GM19395 (cell line): ENCODE measurements around the gene NEIL1.

Source experiments
- ATAC-seq: cut with Tn5 transposase; IDR thresholded peaks from one replicate; pipeline ENCODE4 v1.9.1; 2021; ENCODE audit warnings: mild to moderate bottlenecking, moderate library complexity; ENCODE audit not compliant: unreplicated experiment

NEIL1 gene

DNA sequence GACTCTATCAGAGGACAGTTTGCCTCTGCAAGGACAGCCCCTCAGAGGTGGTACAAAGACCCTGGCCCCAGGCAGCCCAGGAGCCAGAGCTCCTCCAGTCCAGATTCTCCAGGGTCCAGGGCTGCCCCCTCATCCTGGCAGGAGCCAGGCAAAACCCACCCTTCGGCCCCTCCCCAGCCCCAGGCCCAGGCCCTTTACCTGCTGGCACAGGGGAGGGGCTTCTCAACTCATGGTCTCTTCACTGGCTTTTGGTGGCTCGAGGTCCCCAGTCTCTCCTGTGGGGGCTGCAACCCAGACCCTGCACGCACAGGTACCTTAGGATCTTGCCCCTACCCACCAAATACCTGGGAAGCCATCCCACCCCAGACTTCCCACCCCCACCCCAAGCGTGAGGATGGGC, 8.5 kb downstream of the NEIL1 start:
- no peak for ATAC-seq

DNA sequence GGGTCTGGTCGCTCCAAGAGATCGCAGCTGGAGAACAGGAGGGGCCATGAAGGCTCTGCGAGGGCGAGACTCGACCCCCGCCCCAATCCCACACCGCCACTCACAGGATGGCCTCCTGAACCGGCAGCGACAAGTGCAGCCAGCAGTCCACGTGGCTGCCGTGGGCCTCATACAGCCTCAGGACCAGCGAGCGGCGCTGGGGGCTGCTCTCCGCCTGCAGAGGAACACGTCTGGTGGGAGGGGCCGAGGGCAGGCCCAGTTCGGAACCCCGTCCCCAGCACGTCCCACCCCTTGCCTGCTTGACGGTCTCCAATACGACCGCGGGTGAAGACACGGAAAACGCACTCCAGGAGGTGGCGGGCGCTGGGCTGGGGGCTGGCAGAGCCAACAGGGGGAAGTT, 9.2 kb downstream of the NEIL1 start:
- no peak for ATAC-seq

DNA sequence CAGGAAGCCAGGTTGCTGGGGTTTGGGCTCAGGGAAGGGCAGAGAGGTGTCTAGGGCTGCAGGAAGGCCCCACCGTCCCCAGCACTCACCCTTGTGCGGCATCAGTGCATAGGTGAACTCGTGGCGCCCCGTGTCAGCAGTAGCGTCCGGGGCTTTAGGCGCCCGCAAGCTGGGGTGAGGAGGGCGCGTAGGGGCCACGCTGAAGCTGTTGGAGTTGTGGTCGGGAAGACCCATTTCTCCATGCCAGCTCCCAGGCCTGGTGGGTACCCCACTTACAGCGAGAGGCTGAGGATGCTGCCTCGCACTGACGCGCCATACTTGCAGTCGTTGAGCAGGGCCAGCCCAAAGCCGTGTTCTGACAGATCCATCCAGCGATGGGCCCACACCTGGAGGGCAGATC, 9.7 kb downstream of the NEIL1 start:
- ATAC-seq = no peak

DNA sequence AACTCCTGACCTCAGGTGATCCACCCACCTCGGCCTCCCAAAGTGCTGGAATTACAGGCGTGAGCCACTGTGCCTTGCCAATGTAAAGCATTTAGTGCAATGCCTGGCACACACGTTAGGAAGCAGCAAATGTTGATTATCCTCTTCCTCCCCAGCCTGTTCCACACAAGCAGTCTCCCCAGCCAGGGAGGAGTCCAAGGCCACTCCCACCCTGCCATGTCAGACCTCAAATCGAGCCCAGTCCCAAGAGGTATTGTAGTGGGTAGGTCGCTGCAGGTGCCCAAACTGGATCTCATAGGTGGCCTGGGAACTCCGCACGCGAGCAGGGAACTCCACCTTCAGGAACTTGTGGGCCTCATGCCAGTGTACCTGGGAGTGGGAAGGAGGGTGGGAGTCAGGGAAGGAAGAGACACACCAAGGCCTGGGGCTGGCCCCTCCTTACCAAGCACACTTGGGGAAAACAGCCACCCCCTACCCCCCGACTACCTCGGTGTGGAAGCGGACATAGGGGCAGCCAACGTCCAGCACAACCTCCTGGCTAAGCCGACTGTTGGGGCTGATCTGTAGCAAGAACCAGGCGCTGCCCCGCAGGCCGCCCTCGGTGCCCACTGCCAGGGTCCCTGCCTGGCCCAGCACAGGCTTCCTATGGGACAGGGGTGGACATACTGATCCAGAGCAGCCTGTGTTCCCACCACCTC, 11.3 kb downstream of the NEIL1 start:
- no peak for ATAC-seq

DNA sequence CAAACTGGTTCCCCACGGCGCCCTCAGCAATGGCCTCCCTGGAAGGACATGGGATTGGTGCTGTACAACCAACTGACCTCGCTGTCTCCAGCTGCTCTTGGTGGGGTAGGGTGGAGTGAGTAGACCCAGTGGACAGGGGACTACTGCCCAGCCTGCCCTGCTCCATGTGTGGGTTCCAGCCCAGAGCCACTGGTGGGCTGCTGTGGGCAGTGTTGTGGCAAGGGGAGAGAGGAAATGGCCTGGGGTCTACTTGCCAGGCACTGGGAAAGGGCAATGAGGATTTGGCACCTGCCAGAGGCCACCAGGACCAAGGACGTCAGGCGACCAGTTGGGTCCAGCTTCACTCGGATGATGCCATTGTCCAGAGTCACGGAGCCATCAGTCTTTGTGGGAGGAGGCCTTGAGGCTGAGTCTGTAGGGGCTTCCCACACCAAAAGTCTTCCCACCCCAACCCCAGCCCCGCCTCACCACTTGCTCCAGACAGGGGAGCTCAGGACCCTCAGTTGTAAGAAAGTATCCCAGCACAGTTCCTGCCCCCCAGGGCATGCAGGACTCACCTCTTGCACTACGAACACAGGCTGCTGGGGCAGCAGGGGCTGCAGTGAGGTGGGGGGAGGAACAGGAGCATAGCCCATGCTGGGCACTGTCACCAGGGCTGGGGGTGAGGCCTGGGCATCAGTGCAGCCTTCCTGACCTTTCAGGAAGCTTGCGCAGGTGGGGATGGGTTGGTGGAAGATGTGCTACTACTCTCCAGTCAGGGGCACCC, 12.1 kb downstream of the NEIL1 start:
- no peak for ATAC-seq

DNA sequence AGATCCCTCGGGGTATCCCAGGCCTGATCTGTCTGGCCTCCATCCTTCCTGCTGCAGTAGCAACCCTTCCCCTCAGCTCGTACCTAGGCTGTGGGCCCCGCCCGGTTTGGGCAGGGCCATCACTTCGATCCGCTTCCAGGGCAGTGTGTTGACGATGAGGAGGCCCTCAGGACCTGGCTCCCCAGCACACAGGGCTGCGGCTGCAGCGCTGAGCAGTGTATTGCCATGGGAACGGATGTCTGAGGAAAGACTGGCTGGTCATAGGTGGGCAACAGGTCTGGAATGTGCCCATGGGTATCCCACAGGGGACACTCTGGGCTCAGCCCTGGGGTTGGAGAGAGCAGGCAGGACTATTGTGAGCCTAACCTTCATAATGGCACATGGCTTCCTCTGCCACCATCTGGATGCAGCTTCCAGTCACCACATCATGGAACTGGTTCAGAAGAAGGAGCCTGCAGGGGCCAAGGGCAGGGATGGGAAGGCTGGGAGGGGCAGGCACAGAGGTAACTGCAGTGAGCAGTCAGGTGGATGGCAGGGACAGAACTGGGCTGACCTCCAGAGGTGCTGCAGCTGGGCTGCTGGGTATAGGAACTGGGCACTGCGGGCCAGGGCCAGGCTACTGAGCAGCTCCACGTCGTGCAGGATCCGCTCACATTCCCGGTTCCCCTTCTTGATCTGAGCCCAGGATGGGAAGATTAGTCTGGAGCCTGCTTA, 12.9 kb downstream of the NEIL1 start:
- no peak for ATAC-seq

DNA sequence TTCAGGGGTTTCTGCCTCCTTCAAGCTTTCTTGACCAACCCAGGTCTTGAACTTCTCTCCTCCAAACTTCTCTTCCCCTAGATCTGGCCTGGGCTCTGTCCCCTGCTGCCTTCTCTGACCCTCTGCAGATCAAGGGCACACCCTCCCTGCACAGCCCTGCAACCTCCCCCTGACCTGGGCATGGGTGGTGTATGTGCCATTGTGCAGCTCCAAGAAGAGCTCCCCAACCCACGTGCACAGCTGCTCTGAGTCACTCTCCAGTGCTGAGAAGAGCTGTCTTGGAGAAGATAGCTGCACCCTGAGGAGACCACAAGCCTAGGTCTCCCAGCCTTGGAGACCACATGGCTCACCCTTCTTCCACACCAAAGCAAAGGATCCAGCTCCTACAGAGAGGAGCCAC, 13.6 kb downstream of the NEIL1 start:
- ATAC-seq = no peak

DNA sequence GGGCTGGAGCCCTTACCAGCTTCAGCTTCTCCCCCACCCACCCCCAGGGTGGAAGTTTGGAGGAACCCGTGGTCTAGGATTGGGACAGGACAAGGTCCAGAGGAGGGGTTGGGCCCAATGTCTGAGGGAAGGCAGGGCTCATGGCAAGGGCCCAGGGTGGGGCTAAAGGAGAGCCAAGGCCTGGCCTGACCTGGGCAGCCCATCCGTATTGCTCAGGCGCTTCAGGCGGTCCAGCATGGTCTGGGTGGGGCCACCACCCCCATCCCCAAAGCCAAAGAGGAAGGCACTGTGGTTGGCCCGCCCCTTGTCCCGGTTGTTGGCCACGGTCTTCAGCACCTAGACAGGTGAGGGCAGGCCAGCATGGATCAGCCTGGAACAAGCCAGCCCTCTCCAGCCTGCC, 14.0 kb downstream of the NEIL1 start:
- no peak for ATAC-seq

DNA sequence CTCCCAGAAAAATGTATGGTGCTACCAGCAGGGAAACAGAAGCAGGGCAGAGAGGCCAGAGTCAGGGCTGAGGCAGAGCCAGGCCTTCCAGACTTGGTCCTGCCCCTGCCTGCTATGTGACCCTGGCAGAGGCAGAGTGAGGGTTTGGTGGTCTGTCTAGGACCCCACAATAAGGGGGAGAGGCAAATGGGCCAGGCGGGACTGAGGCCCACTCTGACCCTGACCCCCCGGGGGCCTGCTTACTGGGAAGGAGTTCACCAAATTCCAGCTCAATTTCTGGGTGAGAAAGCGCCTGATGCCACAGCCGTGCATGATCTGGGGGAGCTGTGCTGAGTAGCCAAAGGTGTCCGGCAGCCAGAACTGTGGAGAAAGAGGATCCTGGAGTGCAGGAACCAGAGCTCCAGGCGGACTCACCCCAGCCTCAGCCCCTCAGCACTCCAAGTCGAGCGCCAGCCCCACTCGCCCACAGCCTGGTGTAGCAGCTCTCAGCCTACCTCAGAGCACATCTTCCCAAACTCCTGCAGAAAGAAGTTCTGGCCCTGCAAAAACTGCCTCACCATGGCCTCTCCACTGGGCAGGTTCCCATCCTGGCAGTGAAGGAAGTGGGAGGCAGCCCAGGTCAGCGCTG, 14.6 kb downstream of the NEIL1 start:
- no peak for ATAC-seq

DNA sequence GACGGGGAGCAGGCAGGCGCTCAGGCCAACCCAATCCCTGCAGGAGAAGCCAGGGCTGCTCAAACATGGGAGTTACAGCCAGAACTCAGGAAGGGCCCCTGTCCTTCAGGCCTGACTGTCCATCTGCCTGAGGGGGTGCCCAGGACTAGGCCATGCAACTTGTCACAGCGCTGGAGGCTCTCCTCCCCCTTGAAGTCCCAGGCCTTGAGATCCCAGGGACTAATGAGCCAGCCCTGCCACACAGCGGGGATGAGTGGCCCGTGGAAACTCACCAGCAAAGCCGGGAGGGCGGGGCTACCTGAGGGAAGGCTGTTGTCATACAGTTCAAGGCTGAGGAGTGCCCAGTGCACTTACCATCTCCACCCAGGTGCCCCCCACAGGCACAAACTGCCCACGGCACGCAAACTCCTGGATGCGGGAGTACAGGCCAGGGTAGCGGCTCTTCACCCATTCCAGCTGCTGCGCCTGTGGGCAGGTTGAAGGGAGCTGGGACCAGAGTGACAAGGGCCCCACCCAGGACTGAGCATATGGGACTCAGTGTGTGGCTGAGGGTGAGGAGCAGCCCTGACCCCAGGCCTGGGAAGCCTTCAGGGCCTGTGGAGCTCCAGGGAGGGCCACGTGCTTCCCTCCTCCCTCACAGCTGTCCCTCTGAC, 15.3 kb downstream of the NEIL1 start:
- ATAC-seq = no peak

DNA sequence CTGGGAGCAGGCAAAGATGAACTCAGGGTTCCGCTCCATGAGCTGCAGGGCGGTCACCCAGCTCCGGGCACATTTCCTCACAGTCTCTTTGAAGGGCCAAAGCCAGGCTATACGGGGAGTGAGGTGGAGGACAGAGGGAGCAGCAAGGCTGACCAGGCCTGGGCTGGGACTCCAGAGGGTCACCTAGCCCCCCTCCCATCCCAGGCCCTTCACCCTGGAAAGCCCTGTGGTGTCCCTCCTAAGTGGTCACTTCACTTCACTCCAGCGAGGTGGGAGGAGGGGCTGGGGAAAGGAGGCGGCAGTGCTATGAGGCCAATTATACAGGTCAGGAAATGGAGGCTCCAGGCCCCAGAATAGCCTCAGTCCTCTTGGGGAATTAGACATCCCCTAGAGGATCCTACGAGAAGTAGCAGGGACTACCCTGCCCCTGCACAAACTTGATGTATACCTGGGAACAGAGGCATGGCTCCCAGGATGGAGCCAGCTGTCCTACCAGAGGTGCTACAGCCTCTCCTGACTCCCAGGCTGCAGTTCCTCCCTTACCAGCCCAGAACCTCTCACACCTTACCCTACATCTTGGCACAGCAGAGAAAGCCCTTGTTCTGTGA, 15.9 kb downstream of the NEIL1 start:
- ATAC-seq = no peak

DNA sequence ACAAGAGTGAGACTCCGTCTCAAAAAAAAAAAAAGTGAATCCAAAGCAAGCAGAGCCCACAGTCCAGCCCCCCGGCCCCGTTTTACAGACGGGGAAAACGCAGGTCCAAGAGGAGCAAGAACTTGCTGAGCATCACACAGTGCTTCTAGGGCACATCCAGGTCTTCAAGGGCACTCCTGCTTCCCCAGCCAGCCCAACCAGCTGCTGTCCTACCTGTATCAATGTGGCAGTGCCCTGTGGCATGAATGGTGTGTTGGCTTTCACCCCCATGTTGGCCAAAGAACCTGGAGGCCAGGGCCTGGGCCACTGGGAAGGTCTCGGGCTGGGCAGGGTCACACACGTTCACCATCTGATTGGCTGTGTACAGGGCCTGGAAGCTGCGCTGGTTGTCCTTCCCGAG, 16.9 kb downstream of the NEIL1 start:
- ATAC-seq = no peak

DNA sequence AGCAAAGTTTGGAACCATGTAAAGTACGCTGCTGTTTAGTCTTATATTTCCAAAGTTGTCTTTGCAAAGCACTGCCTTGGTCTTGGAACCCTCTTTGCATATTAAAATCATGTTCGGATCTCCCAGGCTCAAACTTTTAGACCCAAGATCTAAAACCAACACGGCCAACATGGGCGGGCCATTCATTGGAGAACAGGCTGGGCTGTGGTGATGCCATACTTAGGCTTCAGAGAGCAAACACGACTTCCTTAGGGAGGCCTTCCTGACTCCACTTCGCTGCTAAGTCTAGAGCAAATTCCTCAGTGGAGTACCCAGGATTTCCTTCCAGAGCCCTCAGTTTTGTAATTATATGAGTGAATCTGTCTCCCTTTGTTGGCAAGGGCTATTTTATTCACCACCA, 18.0 kb downstream of the NEIL1 start:
- ATAC-seq = no peak

DNA sequence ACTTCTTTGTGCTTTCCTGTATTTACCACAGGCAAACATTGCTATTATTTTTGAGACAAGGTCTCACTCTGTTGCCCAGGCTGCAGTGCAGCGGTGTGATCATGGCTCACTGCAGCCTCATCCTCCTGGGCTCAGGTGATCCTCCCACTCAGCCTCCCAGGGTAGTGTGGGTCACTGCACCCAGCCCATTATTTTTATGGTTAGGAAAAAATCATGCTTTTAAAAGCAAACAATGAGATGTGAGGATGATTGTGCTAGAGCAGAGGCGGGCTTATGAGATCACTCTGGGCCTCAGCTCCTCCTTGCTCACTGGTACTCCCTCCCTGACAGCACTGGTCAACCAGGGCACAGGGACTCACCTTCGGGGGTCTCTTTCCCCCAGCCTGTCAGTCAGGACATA, 19.3 kb downstream of the NEIL1 start:
- ATAC-seq = no peak

DNA sequence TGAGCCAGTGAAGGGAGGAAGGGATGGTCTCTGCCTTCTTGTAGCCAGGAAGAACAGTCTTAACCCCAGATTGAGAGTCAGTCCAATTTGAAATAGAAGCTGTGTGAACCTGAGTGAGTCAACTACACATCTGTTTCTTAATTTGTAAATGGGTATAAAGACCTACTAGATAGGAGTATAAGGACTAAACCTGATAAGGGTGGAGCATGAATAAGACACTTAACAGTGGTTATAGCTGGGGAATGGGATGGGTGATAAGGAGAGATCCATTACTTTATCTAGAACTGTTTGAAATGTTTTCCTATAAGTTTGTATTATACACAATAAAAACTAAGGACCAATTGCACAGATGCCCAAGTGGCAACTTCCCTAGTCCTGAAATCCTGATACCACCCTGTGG, 20.2 kb downstream of the NEIL1 start:
- no peak for ATAC-seq

DNA sequence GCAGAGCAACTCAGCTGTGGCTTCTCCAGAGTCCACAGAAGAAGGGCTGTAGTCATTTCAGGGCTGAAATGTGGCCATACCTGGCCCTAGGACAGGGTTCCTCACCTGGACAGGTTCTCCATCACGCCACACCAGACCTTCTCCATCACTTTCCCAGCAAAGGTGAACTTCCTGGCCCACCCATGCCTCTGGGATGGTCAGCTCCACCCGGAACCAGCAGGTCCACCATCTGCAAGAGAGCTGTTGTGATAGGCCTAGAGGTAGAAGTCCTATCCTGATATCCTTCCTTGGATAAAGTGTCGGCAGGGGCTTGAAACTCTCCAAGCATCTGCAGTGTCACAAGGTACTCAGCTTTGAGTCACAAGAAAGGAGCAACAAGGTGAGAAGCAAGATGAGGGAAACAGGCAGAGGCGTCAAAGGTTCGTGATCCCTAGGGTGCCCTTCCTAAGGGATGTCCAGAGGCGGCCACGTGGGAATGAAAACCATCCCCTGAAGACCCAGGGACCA, 20.6 kb downstream of the NEIL1 start:
- ATAC-seq = no peak

DNA sequence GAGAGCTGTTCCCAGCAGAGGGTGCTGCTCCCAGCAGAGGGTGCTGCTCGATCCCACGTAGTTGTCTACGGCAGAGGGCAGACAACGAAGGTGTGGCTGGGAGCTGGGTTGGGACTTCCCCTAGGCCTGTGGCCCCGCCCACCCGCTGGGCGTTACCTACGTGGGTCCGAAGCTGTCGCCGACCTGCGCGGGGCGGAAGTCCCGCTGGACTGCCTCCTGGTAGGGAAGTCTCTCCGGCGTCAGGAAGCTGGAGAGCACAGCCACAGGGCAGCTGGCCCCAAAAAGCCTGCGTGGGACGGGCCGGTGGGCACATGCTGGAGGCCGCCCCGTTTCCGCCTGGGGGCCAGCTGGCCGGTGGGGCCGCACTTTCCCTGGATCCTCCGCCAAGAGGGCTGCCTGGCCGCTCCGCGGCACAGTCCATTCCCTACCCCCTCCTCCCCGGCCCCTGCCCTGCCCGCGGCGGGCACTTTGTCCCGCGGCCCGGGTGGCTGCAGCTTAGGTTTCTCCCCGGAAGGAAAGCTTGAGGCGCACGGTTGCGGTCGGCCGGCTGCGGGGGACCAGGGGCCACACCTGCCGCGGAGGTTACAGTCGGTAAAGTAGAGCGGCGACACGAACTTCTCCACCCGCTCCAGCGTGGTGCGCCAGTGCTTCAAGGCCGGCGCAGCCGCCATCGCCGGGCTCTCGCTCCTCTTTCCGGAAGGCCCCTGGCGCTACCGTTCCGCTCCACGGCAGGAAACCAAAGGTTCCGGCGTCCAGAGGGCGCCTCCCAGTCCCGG, 21.3 kb downstream of the NEIL1 start, which contains the start of gene MAN2C1:
Gene MAN2C1, minus strand, starts transcription at position 695 of the 776 bp plus-strand sequence. Its CDS starts 24 bp downstream, at position 671.
- ATAC-seq = peak; percentile 86

DNA sequence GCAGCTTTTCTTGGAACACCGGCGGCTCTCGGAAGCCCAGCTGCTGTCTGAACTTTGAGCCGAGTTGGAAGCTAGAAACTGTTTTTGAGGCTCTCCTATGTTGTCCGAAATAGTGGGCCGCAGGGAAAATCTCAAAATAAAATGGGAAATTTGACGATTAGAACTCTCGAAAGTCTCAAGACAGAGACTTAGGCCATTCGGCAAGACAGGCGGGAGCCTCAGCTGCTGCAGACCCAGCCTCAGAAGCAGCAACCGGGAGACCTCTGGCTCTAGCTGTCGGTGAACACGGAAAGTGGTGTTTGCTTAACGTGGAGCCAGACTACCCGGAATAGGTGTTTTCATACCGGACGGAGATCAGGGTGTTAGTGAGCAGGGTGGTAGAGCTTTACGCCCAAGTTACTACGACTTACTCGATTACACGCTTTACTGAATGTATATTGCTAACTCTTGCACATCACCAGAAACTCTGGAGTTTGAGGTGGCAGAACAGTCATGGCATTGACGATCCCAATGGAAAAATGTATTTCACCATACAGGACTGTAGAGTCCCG, 21.9 kb downstream of the NEIL1 start:
- ATAC-seq = peak; percentile 5

DNA sequence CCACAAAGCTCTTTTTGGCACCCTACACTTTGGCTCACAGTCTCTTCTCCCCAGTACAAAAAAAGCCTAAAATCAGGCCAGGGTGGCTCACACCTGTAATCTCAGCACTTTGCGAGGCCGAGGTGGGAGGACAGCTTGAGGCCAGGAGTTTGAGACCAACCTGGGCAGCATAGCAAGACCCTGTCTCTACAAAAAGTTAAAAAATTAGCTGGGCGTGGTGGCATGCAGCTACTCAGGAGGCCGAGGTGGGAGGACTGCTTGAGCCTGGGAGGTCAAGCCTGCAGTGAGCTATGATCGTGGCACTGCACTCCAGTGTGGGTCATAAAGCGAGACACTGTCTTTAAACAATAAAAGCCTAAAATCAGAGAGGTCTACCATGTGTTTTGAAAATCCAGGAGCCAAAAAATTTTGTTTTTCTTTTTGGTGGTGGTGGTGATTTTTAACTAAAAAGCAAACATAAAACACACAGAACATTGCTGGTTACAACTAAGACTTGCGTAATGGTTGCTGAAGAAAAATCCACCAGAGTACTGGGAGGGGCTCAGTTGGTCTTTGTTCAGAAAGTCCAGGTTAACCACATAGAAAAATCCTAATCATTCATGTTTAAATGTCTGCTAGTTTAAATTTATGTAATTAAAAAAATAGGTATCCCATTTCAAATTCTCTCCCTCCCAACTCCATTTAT, 23.2 kb downstream of the NEIL1 start:
- no peak for ATAC-seq
